H1 (cell line): ENCODE measurements around the gene MAGI2.

Experiments
- CHD1 ChIP-seq: IDR thresholded peaks from 2 replicates; pipeline ENCODE4 v1.6.1; 2012; ENCODE audit warnings: low read depth, low read length, improper control_type of control experiment
- GABPA ChIP-seq: IDR thresholded peaks from 2 replicates; pipeline ENCODE4 v1.6.1; 2011; ENCODE audit warnings: mild to moderate bottlenecking, low read length, moderate library complexity, borderline replicate concordance; ENCODE audit not compliant: insufficient read depth
- JUND ChIP-seq: IDR thresholded peaks from 2 replicates; pipeline ENCODE4 v1.6.1; 2011; ENCODE audit warnings: mild to moderate bottlenecking, improper control_type of control experiment, low read length
- PHF8 ChIP-seq: fragments of 200-600 bp; sonication (generic); conservative IDR thresholded peaks from 2 replicates; pipeline ENCODE4 v1.7.1; 2012; ENCODE audit warnings: low read depth, mild to moderate bottlenecking, inconsistent platforms, low read length, moderate library complexity
- POLR2A ChIP-seq, 2 experiments: IDR thresholded peaks; 1 replicate in 1 of 2; 2 replicates in 1 of 2; pipeline ENCODE4 v1.6.1; 2011; ENCODE audit warnings: low read depth in 2 of 2, low read length in 2 of 2, mild to moderate bottlenecking in 2 of 2; ENCODE audit errors: control extremely low read depth in 1 of 2
- RFX5 ChIP-seq: IDR thresholded peaks from 2 replicates; pipeline ENCODE4 v1.6.1; 2011; ENCODE audit warnings: low read depth, low read length, improper control_type of control experiment, borderline replicate concordance
- SP4 ChIP-seq: IDR thresholded peaks from 2 replicates; pipeline ENCODE4 v1.6.1; 2012; ENCODE audit warnings: low read length, inconsistent platforms
- SRF ChIP-seq: IDR thresholded peaks from 2 replicates; pipeline ENCODE4 v1.6.1; 2011; ENCODE audit warnings: mild to moderate bottlenecking, low read depth, low read length, moderate library complexity
- TAF7 ChIP-seq: optimal IDR thresholded peaks from 2 replicates; pipeline ENCODE3; 2011; ENCODE audit warnings: low read depth, mild to moderate bottlenecking, inconsistent platforms, low read length, moderate library complexity, borderline replicate concordance
- YY1 ChIP-seq: IDR thresholded peaks from 2 replicates; pipeline ENCODE4 v1.6.1; 2011; ENCODE audit warnings: low read depth, mild to moderate bottlenecking, low read length
- TF ChIP-seq, protein P1 (sequence below), 3 experiments: IDR thresholded peaks; 1 replicate in 2 of 3; 2 replicates in 1 of 3; pipeline versions ENCODE4 v1.5.1 to v1.6.1; 2011; ENCODE audit warnings: low read length in 3 of 3, mild to moderate bottlenecking in 3 of 3, inconsistent platforms in 2 of 3, low read depth in 1 of 3, moderate library complexity in 1 of 3; ENCODE audit not compliant: insufficient read depth in 1 of 3; ENCODE audit errors: control extremely low read depth in 1 of 3
- TF ChIP-seq, protein P2 (sequence below): IDR thresholded peaks from 2 replicates; pipeline ENCODE4 v1.6.1; 2012; ENCODE audit warnings: inconsistent platforms
- TF ChIP-seq, protein P3 (sequence below): IDR thresholded peaks from 2 replicates; pipeline ENCODE4 v1.6.1; 2011; ENCODE audit warnings: low read length, improper control_type of control experiment
- TF ChIP-seq, protein P4 (sequence below): IDR thresholded peaks from 2 replicates; pipeline ENCODE4 v1.6.1; 2011; ENCODE audit warnings: low read depth, mild to moderate bottlenecking, low read length; ENCODE audit not compliant: insufficient read depth

DNA sequence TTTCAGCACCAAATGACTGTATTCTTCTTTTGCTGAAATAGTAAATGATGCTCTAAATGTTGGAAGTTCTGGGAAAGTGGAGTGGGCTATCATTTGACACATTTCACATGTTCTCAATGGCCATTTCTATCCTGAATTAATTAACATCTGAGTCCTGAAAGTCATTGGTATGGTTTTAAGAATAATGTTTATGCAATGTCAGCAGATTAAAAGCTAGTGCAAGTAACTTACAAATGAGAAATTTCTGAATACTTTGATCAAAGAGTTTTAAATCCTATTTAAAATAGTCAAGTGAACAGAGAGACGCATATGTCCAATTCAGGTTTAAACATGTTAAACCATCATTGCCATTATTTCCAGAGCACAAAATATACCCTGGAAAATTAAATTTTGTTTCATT lies 1146.8 kb downstream of the MAGI2 start:
- TF ChIP-seq, protein P1, sequence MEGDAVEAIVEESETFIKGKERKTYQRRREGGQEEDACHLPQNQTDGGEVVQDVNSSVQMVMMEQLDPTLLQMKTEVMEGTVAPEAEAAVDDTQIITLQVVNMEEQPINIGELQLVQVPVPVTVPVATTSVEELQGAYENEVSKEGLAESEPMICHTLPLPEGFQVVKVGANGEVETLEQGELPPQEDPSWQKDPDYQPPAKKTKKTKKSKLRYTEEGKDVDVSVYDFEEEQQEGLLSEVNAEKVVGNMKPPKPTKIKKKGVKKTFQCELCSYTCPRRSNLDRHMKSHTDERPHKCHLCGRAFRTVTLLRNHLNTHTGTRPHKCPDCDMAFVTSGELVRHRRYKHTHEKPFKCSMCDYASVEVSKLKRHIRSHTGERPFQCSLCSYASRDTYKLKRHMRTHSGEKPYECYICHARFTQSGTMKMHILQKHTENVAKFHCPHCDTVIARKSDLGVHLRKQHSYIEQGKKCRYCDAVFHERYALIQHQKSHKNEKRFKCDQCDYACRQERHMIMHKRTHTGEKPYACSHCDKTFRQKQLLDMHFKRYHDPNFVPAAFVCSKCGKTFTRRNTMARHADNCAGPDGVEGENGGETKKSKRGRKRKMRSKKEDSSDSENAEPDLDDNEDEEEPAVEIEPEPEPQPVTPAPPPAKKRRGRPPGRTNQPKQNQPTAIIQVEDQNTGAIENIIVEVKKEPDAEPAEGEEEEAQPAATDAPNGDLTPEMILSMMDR (IDR thresholded peaks at IDR 0.05; ENCODE audit: control extremely low read depth in 1 of 3, insufficient read depth in 1 of 3, low read depth in 1 of 3, low read length in 3 of 3), result no peak
- TF ChIP-seq GABPA, result no peak
- TF ChIP-seq YY1, result no peak
- TF ChIP-seq, protein P2, sequence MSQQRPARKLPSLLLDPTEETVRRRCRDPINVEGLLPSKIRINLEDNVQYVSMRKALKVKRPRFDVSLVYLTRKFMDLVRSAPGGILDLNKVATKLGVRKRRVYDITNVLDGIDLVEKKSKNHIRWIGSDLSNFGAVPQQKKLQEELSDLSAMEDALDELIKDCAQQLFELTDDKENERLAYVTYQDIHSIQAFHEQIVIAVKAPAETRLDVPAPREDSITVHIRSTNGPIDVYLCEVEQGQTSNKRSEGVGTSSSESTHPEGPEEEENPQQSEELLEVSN, result no peak
- TF ChIP-seq, protein P3, sequence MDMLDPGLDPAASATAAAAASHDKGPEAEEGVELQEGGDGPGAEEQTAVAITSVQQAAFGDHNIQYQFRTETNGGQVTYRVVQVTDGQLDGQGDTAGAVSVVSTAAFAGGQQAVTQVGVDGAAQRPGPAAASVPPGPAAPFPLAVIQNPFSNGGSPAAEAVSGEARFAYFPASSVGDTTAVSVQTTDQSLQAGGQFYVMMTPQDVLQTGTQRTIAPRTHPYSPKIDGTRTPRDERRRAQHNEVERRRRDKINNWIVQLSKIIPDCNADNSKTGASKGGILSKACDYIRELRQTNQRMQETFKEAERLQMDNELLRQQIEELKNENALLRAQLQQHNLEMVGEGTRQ, result no peak
- no peak for TF ChIP-seq SP4
- no peak for TF ChIP-seq CHD1
- TF ChIP-seq JUND, result no peak
- TF ChIP-seq PHF8, result no peak
- TF ChIP-seq, protein P4, sequence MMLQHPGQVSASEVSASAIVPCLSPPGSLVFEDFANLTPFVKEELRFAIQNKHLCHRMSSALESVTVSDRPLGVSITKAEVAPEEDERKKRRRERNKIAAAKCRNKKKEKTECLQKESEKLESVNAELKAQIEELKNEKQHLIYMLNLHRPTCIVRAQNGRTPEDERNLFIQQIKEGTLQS, result no peak
- TF ChIP-seq SRF, result no peak
- TF ChIP-seq POLR2A (IDR thresholded peaks at IDR 0.05; ENCODE audit: control extremely low read depth in 1 of 2, low read depth in 2 of 2, low read length in 2 of 2), result no peak
- TF ChIP-seq RFX5, result no peak
- TF ChIP-seq TAF7, result no peak
